Measurements from ENCODE around the gene PAPPA.

Gene PAPPA

GRCh38 chr9:116153765-116154333, at the start of gene PAPPA:
Gene PAPPA (plus strand): TSS chr9:116153791. CDS start chr9:116154173, 382 bp downstream.
- no peak for DNase-seq (ENCODE audit: low spot score)

GRCh38 chr9:116103976-116104820, 49.4 kb upstream of the PAPPA start:
- no peak for DNase-seq (ENCODE audit: low spot score)

- DNase-seq (ENCODE audit: low spot score) = no peak
Observed at GRCh38 chr9:116112236-116112635, 41.4 kb upstream of the PAPPA start.

GRCh38 chr9:116115761-116116353, 37.7 kb upstream of the PAPPA start:
- no peak for DNase-seq (ENCODE audit: low spot score)

- DNase-seq (ENCODE audit: low spot score) = no peak
Observed at GRCh38 chr9:116116393-116116792, 37.2 kb upstream of the PAPPA start.

- DNase-seq (ENCODE audit: low spot score) = no peak
Observed at GRCh38 chr9:116123171-116123570, 30.4 kb upstream of the PAPPA start.

DNA sequence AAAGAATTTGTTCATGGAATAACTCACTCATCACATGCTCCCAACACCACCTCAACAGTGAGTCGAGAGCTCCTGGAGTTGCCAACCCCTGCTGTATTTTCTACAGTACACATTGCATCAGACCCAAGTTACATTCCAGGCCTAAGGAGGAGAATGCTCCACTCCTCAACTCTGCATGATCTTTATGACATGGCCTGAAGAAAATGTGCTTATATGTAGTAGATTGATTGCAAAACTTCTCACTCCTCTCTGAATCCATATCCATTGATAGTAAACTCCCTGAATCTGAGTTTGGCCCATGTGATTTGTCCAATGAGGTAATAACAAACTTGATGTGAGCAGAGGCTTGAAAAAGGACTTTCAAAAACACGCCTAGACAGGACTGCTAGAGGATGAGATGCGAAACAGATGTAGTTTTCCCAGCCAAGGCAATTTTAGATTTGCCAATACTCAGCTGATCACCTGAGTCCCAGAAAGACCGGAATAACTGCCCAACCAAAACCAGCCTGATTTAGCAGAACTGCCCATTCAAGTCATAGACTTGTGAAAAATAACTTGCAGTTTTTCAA, 29.0 kb upstream of the PAPPA start:
- no peak for DNase-seq (ENCODE audit: low spot score)

DNA sequence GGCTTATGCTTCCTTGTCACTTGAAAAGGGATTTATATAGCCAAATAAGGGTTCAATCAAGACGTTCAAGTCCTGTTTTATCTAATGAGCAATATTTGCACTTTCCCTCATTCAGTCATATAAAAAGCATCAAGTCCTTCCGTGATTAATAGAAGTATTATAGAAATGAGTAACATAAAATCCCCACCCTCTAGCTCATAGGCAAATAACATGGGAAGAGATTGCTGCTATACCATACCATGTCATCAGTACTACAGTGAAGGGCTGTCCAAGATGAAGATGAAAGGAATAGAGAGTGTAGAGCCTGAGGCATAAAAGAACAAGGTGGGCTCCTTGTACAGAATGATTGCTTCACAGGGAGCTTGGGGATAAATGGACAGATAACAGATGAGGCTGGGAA, 20.4 kb upstream of the PAPPA start:
- DNase-seq (ENCODE audit: low spot score) = no peak

- no peak for DNase-seq (ENCODE audit: low spot score)
Observed at GRCh38 chr9:116134975-116135374, 18.6 kb upstream of the PAPPA start.

DNA sequence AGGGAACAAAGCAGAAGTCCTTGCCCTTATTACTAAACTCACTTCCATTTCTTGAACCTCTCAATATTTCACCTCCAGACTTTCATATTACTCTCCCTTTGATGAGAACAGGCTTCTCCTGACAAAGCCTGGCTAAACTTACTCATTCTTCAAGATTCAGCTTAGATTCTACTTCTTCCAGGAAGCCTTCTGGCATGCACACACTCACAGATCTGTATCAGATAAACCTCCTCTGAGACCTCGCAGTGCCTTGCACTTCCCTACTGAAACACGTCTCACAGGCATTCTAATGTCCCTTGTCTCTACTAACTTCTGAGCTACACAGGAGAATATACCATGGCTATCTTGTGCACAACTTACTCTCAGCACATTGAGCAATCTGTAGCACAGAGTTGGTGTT, 16.6 kb upstream of the PAPPA start:
- no peak for DNase-seq (ENCODE audit: low spot score)

DNA sequence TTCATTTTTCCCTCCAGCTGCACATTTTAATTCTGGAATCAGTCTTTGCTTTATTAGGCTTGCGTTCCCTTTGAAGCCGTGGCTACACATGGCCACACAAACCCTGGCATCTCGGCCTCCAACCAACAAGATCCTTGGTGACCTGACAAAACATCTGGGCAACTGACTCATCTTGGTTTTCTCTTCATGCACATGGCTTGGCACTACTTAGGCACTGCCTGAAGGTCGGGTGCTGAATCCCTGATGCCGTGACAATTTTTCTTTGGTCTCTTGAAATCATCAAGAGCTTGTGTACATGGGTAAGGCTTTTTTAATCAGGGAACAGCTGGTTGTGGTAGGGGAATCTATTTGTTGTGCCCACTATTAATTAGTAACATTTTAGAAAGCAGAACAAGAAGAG, 16.0 kb upstream of the PAPPA start:
- no peak for DNase-seq (ENCODE audit: low spot score)

- no peak for DNase-seq (ENCODE audit: low spot score)
Observed at GRCh38 chr9:116141864-116142561, 11.6 kb upstream of the PAPPA start.

DNA sequence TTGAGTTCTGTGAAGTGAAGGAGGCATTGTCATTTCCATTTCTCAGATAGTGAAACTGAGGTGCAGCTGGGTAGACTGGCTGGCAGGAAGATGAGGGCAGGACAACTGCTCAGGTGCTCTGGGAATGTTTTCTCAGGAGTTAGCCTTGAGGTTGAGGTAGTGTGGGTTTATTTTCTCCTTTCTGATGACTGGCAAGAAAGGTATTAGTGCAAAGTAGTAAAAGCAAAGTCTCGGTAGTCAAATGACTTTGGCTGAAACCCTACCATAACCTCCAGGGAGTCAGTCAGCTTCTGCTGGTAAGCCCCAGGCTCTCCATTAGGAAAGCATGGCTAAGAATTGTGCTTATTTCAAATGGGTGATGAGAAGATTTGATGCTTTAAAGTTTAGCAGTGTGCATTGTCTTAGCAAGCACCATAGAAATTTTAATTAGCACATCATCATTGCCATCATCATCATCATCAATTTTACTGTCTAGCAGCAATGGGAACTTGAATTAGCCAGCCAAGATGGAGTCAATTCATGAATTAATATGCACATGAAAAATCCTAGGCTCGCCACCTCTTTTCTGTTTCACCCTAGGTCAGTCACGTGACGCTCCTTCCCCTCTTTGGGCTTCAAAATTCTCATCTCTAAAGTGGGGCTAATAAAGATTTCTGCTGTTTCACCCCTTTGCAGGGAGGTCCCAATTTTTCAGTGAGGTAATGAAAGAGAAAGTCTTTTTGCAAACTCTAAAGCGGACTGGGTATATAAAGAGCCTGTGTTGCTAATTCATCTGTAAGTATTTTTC, 10.7 kb upstream of the PAPPA start:
- DNase-seq (ENCODE audit: low spot score) = no peak

DNA sequence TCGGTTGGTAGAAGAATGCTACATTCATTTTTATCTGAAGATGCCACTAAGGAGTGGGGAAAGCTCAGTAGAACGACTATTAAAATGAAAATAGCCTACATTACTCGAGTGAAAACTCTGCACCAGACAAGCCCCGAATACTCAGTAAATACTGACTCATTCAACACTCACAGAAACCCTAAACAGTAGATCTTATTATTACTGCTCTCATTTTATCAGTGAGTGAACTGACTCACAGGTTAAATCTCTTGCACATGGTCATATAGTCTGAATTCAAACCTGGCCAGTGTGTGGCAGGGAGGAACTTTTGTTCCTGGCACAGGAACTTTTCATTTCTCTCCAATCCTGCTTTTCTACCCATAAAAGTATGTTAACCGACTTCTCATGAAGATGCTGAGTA, 9.6 kb upstream of the PAPPA start:
- no peak for DNase-seq (ENCODE audit: low spot score)

DNA sequence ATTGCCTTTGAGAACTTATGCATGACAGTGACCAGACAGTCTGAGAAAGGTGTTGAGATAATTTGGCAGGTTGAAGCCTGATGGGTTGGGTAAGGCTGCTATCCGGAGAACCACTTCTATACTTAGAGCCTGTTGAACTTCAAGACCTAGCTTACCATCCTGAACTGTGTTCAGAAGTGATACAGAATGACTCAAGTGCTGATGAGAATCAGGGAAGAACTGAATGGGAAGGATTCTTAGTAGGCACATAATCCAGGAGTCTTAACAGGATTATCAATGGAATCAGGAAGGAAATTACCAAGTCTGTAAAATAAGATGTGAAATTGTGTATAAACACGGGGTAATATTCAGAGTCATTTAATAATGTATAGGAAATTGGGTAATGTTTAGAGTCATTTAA, 9.0 kb upstream of the PAPPA start:
- no peak for DNase-seq (ENCODE audit: low spot score)

GRCh38 chr9:116145036-116145435, 8.6 kb upstream of the PAPPA start:
- DNase-seq (ENCODE audit: low spot score) = no peak

GRCh38 chr9:116147821-116148220, 5.8 kb upstream of the PAPPA start:
- DNase-seq (ENCODE audit: low spot score) = no peak

DNA sequence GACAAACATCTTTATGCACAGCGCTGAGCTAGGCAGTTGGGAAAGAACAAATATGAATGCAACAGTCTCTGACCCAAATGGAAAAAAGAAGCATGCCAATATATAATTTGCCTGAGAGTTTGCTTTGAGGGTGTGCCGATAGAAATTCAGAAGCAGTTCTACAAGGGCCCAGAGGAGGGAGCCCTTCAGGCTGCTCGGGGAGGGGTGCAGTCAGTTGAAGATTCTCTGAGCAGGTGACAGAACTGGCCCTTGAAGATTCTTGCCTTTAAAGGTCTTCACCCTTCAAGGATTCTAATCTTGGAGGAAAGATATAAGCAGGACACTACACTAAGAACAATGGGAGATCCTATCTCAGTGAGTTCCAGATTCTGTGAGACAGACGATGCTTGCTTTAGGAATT, 3.7 kb upstream of the PAPPA start:
- peak; percentile 62 for DNase-seq (ENCODE audit: low spot score)

DNA sequence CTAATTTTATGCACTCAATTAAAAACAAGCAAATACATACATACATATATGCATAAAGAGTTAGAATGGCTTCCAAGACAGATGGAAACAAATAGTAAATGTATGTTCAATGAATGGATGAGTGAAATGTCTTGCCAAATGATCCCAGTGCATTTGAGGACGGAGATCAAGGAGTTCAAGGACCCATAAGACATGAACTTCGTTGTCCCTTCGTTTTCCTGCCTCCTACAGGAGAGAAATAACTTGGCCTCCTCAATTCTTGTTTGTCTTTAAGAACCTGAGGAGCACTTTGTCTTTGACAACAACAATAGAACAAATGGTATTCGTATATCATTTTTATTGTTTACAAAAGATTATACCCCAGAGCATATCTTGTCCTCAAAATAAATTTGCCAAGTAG, 2.4 kb upstream of the PAPPA start:
- no peak for DNase-seq (ENCODE audit: low spot score)

DNA sequence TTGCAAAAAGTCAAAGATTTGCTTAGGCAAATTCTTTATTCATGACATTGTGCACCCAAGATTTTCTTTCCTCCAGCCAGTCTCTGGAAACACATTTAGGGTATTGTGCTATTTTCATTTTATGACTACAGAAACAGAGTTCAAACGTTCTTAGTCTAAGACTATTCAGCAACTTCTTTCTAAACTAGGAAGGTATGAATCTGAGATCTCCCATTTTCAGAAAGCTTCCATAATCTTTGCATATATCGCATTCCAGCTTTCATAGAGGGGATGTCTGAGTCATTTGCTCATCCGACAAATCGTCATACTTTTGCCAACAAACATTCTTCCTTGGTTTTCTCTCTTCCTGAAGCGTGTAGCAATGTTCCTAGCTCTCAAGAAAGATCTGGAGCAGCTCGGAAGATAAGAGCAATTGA, 1.6 kb upstream of the PAPPA start:
- no peak for DNase-seq (ENCODE audit: low spot score)

DNA sequence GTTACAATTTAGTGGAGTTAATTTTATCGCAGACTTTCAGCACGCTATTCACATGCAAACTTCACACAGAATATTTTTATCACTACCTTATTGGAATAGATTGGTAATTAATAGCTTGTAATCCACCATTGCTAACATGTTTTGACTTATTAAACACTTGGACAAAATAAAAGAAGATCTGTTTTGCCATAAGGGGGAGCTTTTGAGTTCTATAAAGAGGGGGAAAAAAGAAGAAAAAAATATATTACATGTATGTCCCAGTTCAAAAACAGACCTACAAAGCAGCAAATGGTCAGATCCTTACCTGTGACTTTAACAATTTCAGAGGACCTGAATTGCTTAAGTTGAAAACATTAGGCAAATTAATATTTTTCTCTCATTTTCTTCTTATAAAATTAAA, 1.2 kb upstream of the PAPPA start:
- DNase-seq (ENCODE audit: low spot score) = no peak
